ENCODE measurements around the gene TMPRSS13.
"Not testable (repeated sequence)": the region's sequence is repeated elsewhere in the genome, so short reads cannot be mapped to it uniquely, and the experiment has no call there.

Gene TMPRSS13

DNA sequence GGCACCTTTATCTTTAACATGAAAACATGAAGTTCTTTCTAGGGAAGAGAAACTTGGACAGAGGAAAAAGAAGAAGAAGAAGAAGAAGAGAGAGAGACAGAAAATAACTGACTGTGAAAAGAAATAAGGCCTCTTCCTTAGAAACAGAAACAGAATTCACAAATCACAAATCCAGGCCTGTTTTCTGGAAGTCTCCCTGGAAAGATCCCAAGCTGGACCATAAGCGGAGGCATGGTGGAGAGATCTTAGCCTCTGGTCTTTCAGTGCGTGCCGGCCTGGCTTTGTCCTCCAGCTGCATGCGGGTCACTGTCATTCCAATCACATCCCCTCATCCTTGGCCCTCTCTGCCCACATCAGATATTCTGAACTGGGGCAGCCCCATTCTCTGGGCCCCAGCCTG is 59.6 kb downstream of the TMPRSS13 start:
- no peak for DNase-seq

DNA sequence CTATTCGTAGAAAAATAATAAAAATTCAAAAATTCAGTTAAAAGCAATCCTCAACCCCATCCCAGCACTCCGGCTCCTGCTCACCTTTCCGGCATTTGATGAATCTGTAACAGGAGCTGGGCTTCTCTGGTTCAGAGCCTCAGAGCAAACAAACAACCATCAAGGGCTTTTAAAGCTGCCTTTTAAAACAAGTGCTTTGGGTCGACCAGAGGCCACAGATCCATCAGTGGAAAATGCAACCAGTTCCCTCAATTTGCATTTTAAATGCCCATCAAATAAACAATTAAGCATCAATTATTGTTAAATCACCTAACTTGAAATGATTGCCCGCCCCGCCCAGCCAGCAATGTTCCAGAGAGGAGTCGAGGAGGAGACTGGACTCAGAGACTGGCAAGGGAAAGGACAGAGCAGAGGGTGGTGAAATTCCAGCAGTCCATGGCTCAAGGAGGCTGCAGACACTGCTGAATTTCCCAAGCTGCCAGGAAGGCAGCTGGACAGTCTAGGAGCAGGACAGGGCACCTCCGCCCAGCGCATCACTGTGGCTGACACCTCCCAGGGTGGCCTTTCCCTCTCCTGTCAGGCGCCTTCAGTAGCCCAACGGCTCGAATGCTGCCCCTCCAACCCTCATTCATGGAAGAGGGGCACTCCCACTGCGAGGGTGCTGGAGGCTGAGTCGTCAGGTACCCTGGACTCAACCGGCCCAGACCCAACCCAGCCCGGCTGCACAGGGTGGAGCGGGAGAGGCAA is 60.2 kb downstream of the TMPRSS13 start:
- DNase-seq: no peak

DNA sequence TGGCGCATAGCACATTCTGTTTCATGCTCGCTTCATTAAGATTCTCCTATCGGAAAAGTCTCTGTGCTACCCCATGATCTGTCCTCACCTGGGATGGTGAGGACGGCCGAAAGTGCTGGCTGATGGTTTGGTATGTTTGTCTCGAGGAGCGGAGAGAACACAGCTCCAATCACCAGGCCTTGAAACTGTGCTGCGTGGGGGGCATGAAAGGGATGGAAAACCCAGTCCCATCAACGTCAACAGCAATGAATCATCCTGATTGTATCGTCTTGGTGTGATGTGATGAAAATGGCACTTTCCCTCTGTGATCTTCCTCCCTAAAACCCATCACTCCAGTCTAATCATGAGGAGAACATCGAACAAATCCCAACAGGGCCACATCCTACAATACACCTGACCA is 61.1 kb downstream of the TMPRSS13 start:
- DNase-seq: no peak

DNA sequence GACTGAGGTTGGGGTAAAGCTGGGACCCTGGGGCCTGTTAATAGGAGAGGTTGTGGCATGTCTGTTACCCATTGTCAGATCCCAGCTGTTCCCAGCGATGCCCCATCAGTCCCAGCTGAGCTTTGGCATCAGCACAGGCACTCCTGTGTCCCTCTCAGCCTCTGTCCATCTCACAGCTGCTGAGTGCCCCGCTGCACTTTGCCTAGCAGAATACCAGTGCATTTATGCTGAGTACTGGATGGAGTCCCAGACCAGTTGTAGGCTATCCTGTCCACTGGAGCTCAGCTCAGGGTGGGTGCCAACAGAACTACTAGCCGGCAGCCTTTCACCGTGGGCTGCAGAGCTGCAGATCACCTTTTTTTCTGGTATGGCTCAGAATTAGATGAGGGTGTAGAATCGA is 62.7 kb downstream of the TMPRSS13 start:
- DNase-seq: no peak

DNA sequence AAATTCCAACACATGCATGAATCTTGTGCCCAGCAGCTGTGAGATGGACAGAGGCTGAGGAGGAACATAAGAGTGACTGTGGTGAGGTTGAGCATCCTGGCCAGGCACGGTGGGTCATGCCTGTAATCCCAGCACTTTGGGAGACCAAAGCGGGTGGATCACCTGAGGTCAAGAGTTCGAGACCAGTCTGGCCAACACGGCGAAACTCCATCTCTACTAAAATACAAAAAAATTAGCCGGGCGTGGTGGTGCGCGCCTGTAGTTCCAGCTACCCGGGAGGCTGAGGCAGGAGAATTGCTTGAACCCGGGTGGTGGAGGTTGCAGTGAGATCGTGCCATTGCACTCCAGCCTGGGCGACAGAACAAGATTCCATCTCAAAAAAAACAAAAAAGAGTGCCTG is 63.7 kb downstream of the TMPRSS13 start:
- not testable (repeated sequence) for DNase-seq

DNA sequence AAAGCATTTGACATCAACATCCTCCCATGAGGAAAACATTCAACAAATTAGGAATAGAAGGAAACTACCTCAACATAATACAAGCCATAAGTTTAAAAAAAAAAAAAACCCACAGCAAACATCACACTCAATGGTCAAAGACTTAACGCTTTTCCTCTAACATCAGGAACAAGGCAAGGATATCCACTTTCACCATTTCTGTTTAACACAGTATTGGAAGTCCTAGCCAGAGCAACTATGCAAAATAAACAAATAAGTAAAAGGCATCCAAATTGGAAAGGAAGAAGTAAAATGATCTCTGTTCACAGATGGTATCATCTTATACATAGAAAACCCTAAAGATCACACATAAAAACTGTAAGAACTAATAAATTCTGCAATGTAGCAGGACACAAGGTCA is 65.8 kb downstream of the TMPRSS13 start:
- DNase-seq: no peak

DNA sequence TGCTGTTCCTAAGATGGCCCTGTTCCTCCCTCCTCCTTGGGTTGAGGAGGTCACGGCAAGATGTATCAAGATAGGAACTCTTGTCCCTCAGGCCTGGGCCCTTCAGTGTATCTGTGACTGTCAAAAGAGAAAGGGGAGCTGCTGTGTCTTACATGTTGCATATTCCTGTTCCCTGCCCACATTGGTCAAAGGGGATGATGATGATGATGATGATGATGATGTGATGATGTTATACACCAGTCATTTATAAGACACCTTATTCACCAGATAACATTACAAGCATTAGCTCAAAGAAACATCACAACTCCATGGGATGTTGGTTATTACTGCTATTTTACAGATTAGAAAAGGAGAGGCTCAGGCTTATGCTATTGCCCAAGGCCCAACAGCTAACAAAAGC is 66.4 kb downstream of the TMPRSS13 start:
- DNase-seq: no peak

DNA sequence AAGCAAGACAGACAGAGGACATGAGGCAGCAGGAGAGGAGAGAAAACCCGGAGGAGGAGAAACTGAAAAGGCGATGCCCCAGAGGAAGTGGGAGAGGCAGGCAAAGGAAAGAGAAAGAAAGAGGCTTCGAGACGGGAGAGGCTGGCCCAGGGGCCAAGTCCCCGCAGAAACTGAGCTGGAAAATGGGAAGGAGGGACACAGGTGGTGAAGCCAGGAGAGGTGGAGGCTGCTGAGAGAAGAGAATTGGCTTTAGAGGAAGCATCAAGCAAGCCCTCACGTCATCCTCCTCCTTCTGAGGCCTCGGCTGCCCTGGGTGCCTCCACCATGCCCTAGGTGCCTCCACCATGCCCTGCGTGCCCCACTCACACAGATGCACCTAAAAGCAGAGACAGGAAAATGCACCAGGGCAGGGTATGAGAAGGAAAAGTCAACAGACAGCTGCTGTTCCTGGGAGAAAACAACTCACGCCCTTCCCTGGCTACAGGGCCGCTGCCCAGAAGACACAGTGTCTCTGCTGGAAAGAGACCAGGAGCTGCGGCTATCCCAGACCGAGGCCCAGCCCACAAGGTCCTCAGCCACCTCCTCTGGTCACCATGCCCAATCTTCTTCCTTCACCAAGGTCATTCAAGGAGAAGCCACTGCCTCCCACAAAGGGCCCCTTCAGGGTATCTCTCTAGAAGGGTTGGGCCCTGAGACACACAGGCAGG is 67.0 kb downstream of the TMPRSS13 start:
- DNase-seq: no peak

DNA sequence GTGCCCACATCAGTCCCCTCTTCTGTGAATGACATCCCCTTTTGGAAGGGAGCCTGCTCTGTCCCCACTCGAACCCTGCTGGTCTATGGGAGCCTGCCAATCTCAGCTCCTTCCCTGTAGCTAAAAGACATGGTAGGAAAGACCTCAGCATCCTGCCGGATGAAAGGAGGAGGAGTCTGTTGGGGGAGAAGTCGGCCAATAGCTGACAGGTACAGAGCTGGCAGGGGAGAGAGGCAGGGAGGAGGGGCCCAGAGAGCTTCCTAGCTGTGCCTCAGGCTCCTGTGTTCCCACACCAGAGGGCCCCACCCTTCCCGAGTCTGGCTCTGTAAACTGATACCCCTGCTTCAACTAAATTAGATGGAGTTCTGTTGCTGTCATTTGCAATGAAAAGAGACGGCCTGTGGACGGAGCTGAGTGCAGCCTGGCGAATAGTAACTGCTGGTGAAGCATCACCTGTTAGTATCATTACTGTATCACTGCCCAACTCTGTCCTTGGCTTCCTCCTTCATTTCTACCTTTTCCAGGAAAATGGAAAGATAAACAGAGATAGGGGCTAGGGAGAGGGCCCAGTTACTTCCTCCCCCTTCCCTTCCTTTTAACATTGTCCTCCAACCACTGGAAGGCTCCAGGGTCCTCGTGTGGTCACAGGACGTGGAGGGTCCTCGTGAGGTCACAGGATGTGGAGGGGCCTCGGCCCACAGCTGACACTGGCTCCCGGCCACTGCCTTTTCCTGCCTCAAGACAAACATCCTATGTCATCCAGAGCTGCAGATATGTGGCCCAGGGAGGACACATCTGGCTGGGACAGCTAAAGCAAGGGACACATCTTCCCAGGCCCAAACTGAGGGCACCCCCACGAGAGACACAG is 67.8 kb downstream of the TMPRSS13 start:
- DNase-seq: no peak

DNA sequence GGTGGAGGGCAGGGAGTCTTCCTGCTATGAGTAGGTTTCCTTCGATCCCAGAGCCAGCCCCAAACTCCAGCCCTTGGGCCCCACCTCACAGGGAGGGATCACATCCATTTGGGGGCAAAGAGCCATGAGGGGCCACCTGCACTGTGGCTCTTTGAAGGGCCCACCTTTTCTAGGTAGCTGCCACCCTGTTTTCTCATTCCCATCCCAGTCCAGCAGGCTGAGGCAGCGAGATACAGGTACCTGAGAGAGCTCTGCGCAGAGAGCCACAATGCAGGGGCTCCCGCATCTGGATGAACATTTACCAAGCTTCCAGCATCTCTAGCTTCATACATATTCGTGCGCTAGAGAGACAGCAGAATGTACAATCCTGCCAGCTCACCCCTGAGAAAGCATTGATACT is 69.1 kb downstream of the TMPRSS13 start:
- DNase-seq: no peak

DNA sequence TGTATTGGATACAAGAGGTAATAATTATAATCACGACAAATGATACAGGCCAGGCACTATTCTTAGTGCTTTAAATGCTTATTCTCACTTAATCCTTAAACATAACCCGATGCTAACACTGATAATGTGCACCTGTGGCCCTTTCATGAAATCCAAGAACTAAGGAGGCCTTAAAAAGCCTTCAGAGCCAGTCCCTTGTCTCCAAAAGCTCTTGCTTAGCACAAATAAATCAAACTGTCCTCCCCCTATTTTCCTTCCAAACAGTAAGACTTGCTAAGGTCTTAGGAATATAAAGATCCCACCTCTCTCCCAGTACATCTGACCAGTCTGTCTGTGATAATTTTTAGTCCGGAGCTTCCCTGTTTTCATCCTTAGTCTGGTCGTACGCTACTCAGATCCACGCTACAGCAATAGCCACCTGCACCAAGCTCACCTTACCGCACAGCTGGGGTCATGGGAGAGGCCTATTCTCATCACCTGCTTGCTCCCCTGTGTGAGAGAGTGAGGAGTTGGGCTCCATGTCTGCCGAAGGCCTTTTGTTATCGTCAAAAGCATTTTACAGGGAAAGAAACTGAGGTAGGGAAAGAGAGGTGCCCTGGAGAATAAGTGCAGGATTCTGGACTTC is 69.6 kb downstream of the TMPRSS13 start:
- DNase-seq: no peak

DNA sequence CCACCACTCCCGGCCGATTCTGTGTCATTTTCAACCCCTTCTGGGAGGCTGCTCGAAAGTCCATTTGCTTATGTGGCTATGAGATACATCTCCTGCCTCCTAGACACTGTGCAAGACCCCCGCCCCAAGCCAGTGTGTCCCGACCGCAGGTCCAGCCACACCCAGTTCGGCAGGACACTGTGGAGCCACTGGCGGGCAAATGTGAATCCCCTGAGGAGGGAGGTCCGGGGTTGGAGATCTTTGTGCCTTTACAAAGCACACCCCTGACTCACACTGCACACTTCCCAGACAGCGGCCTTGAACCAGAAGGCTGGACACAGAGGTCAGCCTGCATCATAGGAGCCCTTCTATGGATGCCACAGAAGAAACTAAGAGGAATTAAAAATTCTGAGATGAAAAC is 70.1 kb downstream of the TMPRSS13 start:
- DNase-seq: no peak

DNA sequence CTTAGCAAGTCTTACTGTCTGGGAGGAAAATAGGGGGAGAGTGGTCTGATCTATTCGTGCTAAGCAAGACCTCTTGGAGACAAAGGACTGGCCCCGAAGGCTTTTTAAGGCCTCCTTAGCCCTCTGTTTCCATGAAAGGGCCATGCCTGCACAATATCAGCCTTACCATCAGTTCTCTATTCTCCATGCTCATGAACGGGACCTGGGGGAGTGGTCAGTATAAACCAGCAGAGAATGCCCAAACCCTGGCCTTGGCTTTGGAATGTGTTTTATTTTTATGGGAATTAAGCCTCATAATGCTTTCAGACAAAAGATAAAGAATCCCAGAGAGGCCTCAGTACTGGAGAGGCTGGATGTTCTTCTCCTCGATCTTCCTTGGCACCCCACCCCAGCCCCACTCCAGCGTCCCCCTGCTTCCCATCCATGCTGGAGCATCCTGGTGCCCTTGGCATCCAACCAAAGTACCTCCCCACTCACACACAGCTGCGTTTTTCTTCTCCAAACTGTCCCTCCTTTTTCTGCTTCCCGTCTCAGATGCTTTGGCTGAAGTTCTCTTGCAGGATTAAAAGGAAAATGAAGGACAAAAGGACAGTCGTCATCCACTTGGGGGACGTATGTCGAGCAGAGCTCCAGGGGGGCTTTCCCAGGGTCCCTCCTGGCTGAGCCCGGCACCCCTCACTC is 71.3 kb downstream of the TMPRSS13 start:
- no peak for DNase-seq

DNA sequence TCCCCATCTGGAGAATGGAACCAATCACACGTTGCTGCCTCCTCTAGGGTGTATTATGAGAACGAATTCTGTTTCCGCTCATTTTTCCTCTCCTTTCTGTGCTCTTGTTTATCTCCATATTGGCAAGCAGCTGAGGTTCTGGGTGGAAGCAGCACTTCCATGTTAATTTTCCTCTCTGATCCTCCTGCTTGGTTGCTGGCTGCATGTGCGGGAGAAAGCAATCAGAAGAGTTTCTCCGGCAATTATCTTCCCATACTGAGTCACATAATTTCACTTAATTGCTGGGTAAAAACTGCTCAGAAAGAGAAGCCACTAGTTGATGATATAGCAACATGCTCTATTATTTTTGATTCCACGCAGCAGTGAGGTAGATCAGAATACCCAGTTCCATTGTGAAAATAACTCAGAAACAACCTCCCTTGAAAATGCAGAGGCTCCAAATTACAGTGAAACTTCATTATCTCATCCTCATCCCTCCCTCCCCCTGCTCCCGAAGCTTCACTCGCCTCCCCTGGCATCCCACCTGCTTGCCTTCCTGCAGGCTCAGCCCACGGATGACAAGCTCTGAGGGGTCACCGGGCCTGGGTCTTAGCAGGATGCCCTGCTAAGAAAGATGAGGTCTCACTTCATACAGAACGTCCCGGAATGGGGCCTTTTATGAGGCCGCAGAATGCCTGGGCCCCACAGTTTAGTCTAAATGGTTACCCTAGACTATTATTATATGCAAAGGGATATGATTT is 73.1 kb downstream of the TMPRSS13 start:
- DNase-seq: no peak

DNA sequence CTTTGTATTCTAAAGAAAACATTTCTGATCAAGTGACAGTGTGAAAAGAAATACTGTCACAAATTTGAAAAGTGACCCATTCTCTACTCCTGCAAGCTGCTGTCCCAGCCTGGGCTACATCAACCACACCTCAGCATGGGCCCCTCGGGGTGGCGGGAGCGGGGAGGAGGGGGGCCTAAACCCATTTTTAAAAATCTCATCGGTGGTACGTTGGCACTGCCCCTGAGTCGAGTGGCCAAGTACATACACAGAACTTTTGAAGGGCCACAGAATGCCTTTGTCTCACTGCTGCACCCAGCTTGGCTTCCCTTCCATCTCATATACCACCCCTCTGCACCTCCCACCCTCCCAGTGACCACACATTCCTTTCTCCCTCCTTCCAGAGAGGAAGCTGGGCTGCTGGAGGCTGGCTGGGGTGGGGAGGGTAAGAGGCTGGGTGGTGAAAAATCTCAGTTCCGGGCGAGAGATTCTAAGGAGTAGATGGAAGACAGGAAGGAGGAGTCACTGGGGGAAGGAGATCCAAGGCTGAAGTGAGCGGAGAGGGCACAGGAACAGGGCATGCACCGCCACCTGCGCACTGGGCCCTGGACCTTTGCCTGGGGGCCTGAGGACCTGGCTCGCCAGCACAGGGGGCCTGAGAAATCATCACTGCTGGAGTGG is 73.9 kb downstream of the TMPRSS13 start:
- no peak for DNase-seq

DNA sequence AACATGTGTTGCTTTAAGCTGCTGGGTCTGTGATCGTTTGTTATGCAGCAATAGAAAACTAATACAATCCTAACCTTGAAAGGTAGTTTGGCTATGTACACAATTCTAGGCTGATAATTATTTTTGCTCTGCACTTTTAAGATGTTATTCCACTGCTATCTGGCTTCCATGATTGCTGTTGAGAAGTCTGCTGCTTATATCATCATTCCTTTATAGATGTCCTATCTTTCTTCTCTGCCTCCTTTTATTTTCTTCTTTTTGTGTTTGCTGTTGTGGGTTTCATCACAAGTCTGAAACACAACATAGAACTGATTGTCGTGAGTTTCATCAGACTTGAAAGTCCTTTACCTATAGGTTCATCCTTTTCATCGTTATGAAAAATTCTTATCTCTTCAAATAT is 76.9 kb downstream of the TMPRSS13 start:
- no peak for DNase-seq

DNA sequence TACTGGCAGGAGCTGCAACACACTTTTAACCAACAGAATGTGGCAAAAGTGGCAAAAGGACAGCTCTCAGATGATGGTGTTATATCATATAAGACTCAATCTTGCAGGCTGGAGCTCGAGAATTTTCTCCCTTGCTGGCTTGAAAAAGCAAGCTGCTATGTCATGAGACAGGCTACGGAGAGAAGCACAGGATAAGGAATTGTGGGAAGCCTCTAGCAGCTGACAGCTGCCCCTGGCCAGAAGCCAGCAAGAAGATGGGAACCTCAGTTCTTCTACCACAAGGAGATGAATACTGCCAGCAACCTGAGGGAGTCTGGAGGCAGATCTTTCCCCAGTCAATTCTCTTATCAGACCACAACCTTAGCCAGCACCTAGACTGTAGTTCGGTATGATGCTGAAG is 77.3 kb downstream of the TMPRSS13 start:
- DNase-seq: no peak

DNA sequence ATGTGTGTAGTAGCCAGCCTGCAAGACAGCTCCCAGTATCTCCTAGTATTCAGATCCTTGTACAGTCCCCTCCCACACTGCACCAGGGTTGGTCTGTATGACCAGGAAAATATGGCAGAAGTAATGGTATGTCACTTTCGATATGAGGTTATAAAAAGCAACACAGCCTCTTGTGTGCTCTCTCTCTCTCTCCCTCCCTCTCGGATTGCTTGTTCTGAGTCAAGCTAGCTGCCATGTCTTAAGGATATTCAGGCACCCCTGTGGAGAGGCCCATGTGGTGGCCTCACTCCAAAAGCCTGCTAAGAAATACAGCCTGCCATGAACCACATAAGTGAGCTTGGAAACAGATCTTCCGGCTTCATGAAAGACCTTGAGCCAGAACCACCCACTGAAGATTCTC is 78.1 kb downstream of the TMPRSS13 start:
- no peak for DNase-seq
